Effector CD4-positive, alpha-beta T cell (primary cell): ENCODE measurements around the gene CCDC74A.
"Not testable (repeated sequence)": the region's sequence is repeated elsewhere in the genome, so short reads cannot be mapped to it uniquely, and the experiment has no call there.

Source experiments
- DNase-seq: peaks from one replicate; pipeline ENCODE4 v3.0.0-alpha.2; 2020

Gene CCDC74A

DNA sequence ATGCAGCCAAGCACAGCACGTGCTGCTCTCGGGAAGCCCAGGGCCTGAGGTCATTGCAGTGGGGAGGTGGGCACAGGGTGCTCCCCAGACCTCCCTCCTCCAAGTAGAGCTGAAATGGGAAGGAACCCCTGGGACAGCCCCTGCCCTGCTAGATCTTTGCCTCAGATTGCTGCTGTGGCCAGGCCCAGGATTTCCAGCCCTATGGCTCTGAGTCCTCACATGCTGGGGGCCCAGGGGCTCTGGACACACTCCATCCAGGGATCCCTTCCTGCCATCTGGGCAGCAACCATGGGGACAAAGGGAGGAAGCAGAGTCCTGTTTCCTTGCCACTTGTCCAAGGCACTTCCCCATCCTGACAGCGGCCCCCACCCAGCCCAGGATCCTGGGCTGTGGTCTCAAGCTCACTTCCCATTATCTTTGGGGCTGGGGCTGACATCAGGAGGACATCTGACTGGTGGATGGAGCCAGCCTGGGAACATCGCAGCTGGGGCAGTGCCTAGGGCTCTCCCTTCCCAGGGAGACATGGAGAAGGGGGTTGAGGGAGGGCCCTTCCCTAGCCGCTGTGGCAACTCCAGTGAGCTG lies 2.3 kb downstream of the CCDC74A start:
- not testable (repeated sequence) for DNase-seq

GRCh38 chr2:131530626-131531344 lies 3.1 kb downstream of the CCDC74A start:
- DNase-seq, result not testable (repeated sequence)

GRCh38 chr2:131531547-131532185 lies 4.0 kb downstream of the CCDC74A start:
- not testable (repeated sequence) for DNase-seq

DNA sequence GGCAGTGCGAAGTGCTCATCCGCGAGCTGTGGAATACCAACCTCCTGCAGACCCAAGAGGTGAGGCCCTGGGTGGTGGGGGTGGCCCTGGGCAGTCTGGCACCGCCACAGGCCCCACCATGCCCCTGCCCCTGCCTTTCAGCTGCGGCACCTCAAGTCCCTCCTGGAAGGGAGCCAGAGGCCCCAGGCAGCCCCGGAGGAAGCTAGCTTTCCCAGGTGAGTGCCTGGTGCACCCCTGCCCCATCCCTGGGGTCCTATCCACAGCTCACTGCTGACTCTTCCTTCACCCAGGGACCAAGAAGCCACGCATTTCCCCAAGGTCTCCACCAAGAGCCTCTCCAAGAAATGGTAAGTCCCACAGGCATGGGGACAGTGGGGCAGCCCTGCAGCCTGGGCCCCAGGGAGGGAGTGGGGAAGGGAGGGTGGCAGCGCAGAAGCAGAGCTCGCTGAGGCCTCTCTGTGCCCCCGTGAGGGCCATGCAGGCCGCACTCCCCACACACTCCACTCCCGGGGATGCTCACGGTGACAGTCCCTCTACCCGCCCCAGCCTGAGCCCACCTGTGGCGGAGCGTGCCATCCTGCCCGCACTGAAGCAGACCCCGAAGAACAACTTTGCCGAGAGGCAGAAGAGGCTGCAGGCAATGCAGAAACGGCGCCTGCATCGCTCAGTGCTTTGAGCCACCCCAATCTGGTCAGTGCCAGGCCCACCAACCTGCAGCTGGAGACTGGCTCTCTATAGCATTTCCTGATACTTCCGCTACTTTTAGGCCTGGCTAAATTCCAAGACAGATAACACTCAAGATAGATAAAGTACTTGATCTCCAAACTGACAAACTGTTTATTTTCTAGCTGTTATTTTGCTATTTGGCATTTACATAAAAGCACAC lies 5.3 kb downstream of the CCDC74A start:
- not testable (repeated sequence) for DNase-seq

DNA sequence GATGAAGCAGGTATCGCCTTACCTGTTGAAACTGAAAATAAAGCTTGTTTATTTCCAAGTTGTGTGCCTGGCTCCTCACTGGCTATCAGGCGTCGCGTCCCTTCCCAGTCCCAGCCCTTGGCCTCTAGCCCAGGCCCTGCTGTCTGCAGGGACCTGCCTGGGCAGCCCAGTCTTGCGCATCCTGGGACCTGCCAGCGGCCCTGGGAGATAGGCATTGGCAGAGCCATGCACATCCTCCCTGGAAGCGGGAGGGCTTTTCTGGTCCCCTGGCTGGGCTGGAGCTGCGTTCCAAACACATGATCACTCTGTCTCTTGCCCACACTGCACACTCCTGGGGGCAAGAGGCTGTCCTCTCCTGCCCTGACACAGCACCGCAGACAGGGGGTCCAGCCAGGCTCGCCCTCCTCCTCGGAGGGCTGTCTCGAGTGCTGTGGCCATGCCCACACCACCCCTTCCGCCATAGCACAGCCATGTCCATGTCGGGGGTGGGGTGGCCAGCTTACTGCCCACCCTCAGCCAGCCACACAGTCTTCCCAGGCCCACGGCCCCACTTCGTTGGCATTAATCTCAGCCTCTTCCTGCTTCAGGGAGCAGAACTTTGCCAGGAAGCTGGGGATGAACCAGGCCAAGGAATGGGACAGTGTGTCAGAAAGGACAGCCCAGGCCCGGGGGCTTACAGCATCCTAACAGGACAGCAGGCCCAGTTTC lies 6.1 kb downstream of the CCDC74A start:
- not testable (repeated sequence) for DNase-seq

DNA sequence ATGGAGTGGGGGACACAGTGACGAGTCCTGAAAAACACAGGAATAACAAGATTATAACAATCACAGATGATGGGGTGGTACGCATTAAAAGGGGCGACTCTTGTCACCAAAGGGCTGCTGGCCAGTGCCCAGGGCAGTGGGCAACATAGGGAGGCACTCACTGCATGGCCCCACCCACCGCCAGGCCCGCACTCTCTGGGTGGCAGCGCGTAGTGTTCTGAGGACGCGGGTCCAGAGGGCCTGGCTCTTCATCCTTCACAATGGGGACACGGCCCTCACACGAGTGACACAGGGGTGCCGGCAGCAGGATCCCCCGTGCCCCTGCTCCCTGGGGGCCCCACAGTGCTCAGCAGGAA lies 6.6 kb downstream of the CCDC74A start:
- DNase-seq, result not testable (repeated sequence)

DNA sequence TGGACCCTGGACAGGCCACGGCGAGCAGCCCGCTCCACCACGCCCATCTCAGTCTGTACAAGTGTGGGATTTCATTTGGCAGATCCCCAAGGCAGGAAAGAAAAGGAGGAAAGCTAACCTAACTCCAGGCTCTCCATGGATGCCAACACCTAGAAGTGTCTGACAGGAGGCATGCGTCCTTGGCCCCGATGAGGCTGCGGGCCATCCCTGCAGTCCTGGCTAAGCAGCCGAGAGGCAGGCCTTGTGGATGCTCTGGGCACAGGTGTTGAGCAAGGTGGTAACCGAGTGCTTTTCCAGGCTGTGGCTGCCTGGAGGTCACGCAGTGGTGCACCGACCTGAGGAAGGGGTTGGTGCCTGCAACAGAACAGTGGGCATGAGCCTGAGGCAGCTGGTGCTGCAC lies 7.3 kb downstream of the CCDC74A start:
- DNase-seq, result not testable (repeated sequence)

- DNase-seq, result no peak
These were observed 7.8 kb downstream of the CCDC74A start for GRCh38 chr2:131535526-131535925.

DNA sequence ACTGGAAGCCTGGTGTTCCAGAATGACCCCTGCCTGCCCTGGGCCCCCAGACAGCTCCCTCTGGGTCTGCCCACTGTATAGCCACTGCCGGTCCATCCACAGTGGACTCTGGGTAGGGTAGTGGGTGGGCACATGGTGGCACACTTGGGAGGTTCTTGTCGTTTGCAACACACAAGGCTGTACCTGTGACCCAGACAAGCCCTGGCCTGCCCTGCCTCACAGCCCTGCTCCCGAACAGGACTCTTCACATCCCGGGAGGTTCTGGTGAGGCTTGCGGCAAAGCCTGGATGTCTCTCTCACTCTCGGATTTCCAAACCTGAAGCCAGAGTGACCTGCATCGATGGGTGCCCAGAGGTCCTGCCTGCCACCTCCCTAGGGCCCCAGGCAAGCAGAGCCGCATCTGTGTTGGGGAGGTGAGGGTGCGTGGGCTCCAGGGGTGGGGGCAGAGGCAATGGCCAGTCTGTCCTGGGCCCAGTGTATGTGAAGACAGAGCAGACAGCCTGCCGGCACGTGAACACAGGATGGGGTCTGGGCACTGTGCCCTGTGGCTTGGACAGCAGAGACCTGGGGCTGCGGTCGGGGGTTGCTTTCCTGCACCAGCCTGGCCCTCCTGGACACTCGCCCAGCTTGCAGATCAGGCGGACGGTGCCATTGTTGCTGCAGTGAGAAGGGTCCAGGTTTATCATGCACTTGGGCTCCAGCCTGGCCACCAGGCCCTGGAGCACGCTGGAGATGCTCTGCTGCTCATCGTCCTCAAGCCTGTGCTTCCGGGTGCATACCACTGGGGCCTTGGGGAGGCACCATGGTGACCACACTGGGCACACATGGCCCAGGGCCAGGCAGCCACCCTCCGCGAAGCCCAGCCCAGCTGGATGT lies 8.5 kb downstream of the CCDC74A start:
- not testable (repeated sequence) for DNase-seq

DNA sequence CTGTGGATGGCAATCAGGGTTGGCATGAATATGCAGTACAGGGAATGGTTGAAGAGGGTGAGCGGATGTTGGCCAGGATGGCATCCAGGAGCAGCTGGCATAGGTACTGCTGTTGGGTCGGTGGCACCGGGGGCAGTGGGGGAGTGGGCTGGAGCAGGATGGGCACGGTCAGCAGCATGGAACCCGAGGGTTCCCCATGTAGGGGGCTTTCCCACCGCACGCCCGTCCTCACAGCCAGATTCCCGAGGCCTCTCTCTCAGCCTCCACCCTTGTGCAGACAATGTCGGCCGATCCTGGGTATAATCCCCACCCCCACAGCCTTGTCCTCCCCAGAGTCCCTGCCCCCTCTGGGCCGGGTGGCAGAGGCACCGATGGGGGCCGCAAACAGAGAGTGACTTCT lies 9.2 kb downstream of the CCDC74A start:
- DNase-seq, result not testable (repeated sequence)

DNA sequence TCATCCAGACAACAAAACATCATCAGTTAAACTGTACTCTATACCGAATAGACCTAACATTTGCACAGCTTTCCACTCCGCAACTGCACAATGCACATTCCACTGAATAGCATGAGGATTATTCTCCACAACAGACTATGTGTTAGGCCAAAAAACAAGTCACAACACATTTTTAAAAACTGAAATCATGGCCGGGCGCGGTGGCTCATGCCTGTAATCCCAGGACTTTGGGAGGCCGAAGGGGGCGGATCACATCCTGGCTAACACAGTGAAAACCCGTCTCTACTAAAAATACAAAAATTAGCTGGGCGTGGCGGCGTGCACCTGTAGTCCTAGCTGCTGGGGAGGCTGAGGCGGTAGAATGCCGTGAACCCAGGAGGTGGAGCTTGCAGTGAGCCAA lies 11.2 kb downstream of the CCDC74A start:
- DNase-seq, result not testable (repeated sequence)

GRCh38 chr2:131542438-131543384 lies 15.0 kb downstream of the CCDC74A start:
- DNase-seq, result no peak

GRCh38 chr2:131543385-131543891 lies 15.8 kb downstream of the CCDC74A start:
- no peak for DNase-seq

DNA sequence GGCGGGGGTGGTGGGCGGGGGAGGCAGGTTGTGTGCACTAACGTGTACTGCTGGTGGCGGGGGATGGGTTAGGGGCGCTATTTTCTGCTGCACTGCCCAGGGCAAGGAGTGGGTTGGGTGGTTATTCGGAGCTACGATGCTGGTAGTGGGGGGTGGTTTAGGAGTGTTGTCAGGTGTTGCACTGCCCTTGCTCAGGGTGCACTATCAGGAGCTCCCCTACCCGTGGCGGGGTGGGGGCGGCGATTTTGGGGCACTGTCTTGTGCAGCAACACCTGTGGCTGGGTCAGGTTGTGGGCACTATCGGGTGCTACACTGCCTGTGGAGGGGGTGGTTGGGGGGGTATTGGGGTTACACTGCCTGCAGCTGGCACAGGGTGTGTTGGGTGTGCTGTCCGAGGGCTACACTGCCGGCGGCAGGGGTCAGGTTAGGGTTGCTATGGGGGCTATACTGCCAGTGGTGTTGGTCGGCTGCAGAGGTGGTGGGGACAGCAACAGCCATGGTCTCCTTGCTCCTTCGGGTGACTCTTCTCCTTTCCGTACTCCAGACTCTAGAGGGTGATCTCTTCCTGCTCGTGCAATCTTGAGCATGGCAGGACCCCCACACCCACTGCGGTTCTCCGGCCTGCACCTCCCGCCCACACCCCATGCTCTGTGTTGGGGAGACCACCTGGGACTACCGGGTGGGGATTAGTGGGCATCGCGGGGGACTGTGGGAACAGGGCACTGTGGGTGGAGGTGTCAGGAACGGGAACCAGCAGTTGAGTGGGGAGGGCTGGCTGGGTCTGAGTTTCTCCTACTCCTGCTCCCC lies 16.5 kb downstream of the CCDC74A start:
- DNase-seq, result not testable (repeated sequence)

DNA sequence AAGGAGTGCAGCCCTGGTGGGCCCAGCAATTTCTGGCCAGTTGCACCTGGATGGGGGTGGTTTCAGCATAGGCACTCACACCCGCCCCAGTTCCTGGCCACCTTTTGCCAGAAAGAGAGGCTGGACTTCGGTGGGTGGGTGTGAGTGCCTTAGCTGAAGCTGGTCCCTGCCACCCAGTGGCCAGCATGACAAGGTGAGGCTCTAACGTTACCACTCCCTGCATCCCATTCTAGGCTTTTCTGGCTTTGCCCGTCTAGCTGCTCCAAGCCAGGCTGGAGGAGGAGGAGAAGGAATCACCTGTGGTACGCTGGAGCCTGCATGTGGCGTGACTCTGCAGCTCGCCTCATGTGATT lies 17.1 kb downstream of the CCDC74A start:
- DNase-seq, result not testable (repeated sequence)

- no peak for DNase-seq
These were observed 25.2 kb downstream of the CCDC74A start for GRCh38 chr2:131552871-131553270.

DNA sequence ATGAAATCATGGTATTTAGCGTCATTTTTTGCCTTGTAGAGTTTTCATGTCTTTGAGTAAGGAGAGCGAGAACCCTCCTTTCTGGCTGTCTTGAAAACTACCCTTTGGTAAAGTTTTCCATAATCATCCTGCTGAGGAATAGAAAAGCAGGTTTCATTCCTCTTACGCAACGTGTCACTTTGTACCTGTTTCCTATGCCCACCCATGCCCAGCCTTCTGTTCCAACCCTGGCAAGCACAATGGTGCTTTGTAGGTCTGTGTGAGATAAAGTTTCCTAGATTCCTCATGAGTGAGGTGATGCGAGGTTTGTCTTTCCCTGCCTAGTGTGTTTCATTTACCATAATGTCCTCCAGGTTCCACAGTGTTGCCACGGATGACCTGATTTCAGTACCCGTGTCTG lies 29.3 kb downstream of the CCDC74A start:
- DNase-seq, result no peak

DNA sequence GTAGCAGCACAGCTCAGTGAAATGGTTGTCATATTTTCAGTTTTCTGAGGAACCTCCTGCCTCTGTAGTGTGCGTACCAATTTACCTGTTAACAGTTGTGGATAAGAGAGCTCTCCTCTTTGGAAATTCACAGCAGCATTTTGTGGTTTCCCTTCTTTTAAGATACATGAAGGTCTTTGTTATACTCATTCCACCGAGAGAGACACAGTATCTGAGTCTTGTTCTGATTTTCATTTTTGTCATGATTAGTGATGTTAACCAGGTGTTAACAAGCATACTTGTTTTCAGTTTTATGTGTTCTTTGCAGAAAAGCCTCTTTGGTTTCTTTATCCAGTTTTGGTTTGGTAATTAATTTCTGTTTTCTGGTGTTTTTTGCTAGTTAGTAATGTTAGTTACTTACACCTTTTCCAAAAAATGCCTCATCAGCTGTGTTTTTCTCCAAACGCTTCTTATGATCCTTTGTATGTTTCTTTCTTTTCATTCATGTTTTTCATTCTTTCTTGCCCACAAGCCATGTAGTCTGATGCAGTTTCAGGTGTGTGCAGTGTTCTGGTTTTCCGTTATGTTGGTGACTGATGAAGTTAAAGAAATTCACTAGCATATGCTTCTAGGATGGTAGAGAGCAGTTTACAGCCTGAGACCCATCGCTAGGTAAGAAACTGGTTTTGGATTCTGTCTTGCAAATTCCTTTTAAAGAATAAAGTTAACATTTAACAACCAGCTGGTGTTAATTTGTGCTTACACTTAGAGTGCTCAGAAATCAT lies 30.1 kb downstream of the CCDC74A start:
- DNase-seq, result no peak
